Measurements from ENCODE around the gene CHMP4B.

CHMP4B gene

DNA sequence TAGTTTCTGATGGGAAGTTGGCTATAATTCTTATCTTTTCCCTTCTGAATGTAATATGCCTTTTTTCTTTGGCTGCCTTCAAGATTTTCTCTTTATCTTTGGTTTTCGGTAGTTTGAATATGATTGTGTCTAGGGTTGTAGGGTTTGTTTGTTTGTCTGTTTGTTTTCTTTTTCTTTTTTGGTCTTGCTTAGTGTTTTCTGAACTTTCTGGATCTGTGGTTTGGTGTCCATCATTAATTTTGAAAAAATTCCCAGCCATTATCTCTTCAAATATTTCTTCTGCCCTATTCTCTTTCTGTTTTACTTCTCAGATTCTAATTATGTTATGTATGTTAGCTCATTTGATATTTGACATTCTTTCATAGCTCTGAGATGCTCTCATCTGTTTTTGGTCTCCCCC lies 79.4 kb downstream of the CHMP4B start:
- TF ChIP-seq, protein P1, sequence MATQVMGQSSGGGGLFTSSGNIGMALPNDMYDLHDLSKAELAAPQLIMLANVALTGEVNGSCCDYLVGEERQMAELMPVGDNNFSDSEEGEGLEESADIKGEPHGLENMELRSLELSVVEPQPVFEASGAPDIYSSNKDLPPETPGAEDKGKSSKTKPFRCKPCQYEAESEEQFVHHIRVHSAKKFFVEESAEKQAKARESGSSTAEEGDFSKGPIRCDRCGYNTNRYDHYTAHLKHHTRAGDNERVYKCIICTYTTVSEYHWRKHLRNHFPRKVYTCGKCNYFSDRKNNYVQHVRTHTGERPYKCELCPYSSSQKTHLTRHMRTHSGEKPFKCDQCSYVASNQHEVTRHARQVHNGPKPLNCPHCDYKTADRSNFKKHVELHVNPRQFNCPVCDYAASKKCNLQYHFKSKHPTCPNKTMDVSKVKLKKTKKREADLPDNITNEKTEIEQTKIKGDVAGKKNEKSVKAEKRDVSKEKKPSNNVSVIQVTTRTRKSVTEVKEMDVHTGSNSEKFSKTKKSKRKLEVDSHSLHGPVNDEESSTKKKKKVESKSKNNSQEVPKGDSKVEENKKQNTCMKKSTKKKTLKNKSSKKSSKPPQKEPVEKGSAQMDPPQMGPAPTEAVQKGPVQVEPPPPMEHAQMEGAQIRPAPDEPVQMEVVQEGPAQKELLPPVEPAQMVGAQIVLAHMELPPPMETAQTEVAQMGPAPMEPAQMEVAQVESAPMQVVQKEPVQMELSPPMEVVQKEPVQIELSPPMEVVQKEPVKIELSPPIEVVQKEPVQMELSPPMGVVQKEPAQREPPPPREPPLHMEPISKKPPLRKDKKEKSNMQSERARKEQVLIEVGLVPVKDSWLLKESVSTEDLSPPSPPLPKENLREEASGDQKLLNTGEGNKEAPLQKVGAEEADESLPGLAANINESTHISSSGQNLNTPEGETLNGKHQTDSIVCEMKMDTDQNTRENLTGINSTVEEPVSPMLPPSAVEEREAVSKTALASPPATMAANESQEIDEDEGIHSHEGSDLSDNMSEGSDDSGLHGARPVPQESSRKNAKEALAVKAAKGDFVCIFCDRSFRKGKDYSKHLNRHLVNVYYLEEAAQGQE (IDR thresholded peaks at IDR 0.05; ENCODE audit: insufficient read depth in 1 of 2, low read depth in 2 of 2, low read length in 2 of 2), result no peak
- TF ChIP-seq FOXP2 (optimal IDR thresholded peaks at IDR 0.05; ENCODE audit: borderline replicate concordance, extremely low read depth, extremely low read length, insufficient read depth), result no peak
- TF ChIP-seq TAF1 (IDR thresholded peaks at IDR 0.05; ENCODE audit: borderline replicate concordance, insufficient read depth, low read length), result no peak
- no peak for TF ChIP-seq SIN3A (IDR thresholded peaks at IDR 0.05; ENCODE audit: borderline replicate concordance, insufficient read depth, low read length)
- TF ChIP-seq POLR2AphosphoS5 (IDR thresholded peaks at IDR 0.05; ENCODE audit: low read depth, low read length), result no peak

DNA sequence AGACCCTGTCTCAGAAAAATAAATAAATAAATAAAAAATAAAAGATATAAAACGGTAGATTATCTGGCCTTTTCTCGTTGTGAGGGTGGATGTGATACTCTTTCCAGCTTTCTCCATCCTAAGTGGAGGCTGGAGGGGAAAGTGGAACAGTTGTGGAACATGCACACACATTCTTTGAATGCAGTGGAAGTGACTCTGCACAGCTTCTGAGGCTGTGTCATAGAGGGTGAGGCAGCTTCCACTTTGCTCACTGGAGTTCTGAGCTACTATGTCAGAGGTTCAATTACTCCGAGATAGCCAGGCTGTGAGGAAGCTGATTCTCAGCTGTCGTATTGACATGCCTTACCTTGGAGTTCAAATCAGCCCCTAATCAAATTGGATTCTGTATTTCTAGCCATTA lies 82.2 kb downstream of the CHMP4B start:
- TF ChIP-seq POLR2AphosphoS5 (IDR thresholded peaks at IDR 0.05; ENCODE audit: low read depth, low read length) (no peak), SIN3A (IDR thresholded peaks at IDR 0.05; ENCODE audit: borderline replicate concordance, insufficient read depth, low read length) (no peak)
- TF ChIP-seq, protein P1 (IDR thresholded peaks at IDR 0.05; ENCODE audit: insufficient read depth in 1 of 2, low read depth in 2 of 2, low read length in 2 of 2), result no peak

DNA sequence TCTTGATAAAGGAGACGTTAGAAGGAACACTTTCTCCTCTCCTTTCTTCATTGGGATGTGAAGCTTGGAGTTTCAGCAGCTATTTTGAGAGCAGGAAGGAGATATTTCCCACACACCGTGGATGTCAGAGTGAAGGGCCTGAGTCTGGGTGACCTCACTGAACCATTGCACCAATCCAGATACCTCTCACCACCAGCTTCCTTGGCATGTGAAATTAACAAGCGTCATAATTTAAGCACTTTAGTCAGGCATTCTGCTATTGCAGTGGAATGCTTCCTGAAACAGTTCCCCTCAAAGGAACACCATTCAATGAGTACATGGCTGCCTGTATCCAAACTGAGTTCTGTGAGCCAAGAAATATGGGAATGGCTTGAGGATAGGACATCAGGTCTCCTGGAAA lies 83.7 kb downstream of the CHMP4B start:
- TF ChIP-seq FOXP2 (optimal IDR thresholded peaks at IDR 0.05; ENCODE audit: borderline replicate concordance, extremely low read depth, extremely low read length, insufficient read depth), result no peak
- no peak for TF ChIP-seq POLR2AphosphoS5 (IDR thresholded peaks at IDR 0.05; ENCODE audit: low read depth, low read length)
- TF ChIP-seq, protein P1 (IDR thresholded peaks at IDR 0.05; ENCODE audit: insufficient read depth in 1 of 2, low read depth in 2 of 2, low read length in 2 of 2), result no peak
- no peak for TF ChIP-seq TAF1 (IDR thresholded peaks at IDR 0.05; ENCODE audit: borderline replicate concordance, insufficient read depth, low read length)

DNA sequence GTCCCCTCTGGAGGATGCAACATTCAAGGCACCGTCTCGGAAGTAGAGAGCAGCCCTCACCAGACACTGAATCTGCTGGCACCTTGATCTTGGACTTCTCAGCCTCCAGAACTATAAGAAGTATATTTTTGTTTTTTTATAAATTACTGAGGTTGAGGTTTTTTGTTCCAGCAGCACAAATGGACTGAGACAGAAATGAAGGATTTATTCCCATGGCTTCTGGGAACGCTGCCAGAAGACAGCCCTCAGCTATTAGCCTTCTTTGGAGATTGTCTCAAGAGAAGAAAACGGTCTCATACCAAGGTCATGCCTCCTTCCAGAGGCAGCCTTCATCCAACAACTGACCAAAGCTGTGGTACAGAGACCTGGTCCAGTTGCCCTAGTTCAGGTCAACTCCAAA lies 85.4 kb downstream of the CHMP4B start:
- TF ChIP-seq SIN3A (IDR thresholded peaks at IDR 0.05; ENCODE audit: borderline replicate concordance, insufficient read depth, low read length), result no peak
- TF ChIP-seq, protein P1 (IDR thresholded peaks at IDR 0.05; ENCODE audit: insufficient read depth in 1 of 2, low read depth in 2 of 2, low read length in 2 of 2), result no peak
- TF ChIP-seq FOXP2 (optimal IDR thresholded peaks at IDR 0.05; ENCODE audit: borderline replicate concordance, extremely low read depth, extremely low read length, insufficient read depth), result no peak
- TF ChIP-seq POLR2AphosphoS5 (IDR thresholded peaks at IDR 0.05; ENCODE audit: low read depth, low read length), result no peak
- no peak for TF ChIP-seq TAF1 (IDR thresholded peaks at IDR 0.05; ENCODE audit: borderline replicate concordance, insufficient read depth, low read length)

DNA sequence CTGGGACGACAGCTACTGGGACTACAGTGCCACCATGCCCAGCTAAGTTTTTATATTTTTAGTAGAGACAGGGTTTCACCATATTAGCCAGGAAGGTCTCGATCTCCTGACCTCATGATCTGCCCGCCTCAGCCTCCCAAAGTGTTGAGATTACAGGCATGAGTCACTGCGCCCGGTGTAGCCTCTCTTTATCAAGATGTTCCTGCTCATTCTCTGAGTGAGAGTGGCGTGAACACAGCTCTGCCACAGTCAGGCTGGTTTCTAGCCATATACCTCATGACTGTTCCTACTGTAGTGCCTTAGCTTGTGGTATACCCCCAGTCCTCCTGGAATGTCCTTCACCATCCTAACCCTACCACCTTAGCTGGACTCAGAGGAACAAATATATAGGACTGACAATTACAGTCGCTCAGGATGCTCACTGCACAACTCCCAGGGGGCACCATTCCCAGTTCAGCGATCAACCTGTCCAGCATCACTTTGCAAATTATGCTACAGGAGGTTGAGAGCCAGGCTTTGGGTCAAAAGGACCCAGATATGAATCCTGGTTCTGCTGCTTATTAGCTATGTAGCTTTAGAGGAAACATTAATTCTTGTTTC lies 86.3 kb downstream of the CHMP4B start:
- TF ChIP-seq SIN3A (IDR thresholded peaks at IDR 0.05; ENCODE audit: borderline replicate concordance, insufficient read depth, low read length), result no peak
- TF ChIP-seq, protein P1 (IDR thresholded peaks at IDR 0.05; ENCODE audit: insufficient read depth in 1 of 2, low read depth in 2 of 2, low read length in 2 of 2), result no peak
- no peak for TF ChIP-seq FOXP2 (optimal IDR thresholded peaks at IDR 0.05; ENCODE audit: borderline replicate concordance, extremely low read depth, extremely low read length, insufficient read depth)
- TF ChIP-seq TAF1 (IDR thresholded peaks at IDR 0.05; ENCODE audit: borderline replicate concordance, insufficient read depth, low read length), result no peak
- TF ChIP-seq POLR2AphosphoS5 (IDR thresholded peaks at IDR 0.05; ENCODE audit: low read depth, low read length), result no peak
